ENCODE results near the gene CABLES2. TPM values are rescaled to one million over a fixed set of nuclear protein-coding genes. Genes with fewer than 3 reads are reported as not detected.

The CABLES2 gene
- total RNA-seq, 1 donor from 2014 or later: 9.3 TPM

DNA sequence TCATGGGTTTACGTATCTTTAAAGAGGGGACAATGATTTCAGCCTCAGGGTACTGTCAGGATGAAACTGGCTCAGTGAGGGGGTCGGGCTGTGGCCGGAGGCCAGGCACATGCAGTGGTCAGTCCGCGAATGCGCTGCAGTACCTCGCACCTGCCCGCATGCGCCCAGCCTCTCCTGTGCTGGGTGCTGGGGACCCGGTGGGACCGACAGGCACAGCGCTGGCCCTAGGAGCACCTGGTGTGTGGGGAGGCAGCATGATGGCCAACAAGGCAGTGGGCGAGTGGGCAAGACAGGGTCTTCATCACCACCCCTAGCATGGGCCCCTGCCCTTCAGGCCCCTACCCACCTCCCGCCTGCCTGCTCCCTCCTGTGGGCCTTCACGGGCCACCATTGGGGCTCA is 970 bp upstream of the CABLES2 start:
- peaks cover 8% of the 10 kb centered on the region for H3K27me3 Mint-ChIP-seq (ENCODE audit: unreplicated experiment)
- peaks cover 6% of the 10 kb centered on the region for H3K4me1 Mint-ChIP-seq (ENCODE audit: unreplicated experiment)
- no peak overlapping the region for H3K4me3 Mint-ChIP-seq (ENCODE audit: unreplicated experiment)
- TF ChIP-seq, protein P1, sequence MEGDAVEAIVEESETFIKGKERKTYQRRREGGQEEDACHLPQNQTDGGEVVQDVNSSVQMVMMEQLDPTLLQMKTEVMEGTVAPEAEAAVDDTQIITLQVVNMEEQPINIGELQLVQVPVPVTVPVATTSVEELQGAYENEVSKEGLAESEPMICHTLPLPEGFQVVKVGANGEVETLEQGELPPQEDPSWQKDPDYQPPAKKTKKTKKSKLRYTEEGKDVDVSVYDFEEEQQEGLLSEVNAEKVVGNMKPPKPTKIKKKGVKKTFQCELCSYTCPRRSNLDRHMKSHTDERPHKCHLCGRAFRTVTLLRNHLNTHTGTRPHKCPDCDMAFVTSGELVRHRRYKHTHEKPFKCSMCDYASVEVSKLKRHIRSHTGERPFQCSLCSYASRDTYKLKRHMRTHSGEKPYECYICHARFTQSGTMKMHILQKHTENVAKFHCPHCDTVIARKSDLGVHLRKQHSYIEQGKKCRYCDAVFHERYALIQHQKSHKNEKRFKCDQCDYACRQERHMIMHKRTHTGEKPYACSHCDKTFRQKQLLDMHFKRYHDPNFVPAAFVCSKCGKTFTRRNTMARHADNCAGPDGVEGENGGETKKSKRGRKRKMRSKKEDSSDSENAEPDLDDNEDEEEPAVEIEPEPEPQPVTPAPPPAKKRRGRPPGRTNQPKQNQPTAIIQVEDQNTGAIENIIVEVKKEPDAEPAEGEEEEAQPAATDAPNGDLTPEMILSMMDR (IDR thresholded peaks at IDR 0.05; ENCODE audit: unreplicated experiment): no peak
- H3K9me3 Mint-ChIP-seq (ENCODE audit: unreplicated experiment): no peaks in the 10 kb centered on the region
- DNase-seq (ENCODE audit: low spot score): no peak
- H3K36me3 Mint-ChIP-seq (ENCODE audit: low read depth, unreplicated experiment): no peaks in the 10 kb centered on the region
- no peak overlapping the region for H3K27ac Mint-ChIP-seq (ENCODE audit: unreplicated experiment)

DNA sequence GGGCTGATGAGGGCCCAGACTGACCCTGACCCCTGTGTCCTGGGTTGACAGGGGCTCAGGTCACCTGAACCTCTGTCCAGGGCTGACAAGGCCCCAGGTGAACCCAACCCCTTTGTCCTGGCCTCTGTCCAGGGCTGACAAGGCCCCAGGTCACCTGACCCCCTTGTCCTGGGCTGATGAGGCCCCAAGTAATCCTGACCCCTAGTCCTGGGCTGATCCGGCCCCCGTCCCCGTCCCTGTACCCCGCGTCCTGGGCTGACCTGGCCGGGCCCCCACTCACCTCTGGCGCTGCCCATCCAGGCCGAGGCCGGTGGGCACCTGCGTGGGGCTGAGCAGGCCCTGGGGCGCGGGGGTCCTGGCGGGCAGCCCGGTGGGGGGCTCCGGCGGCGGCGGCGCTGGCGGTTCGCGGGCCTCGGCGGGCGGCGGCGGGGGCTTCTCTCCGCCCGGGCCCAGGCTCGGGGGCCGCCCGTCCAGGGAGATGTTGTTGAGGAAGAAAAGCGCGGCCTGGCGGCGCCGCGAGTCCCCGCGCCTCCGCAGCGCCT is 379 bp downstream of the CABLES2 start:
- Mint-ChIP-seq H3K4me1 (ENCODE audit: unreplicated experiment) (peaks cover 6% of the 10 kb centered on the region), H3K36me3 (ENCODE audit: low read depth, unreplicated experiment) (no peaks in the 10 kb centered on the region), H3K27ac (ENCODE audit: unreplicated experiment) (no peak overlapping the region), H3K9me3 (ENCODE audit: unreplicated experiment) (no peaks in the 10 kb centered on the region), H3K4me3 (ENCODE audit: unreplicated experiment) (peak overlapping the region; percentile 59), H3K27me3 (ENCODE audit: unreplicated experiment) (peaks cover 8% of the 10 kb centered on the region)
- no peak for DNase-seq (ENCODE audit: low spot score)
- TF ChIP-seq, protein P1 (IDR thresholded peaks at IDR 0.05; ENCODE audit: unreplicated experiment): no peak

GRCh38 chr20:62405981-62406513 is 1.0 kb downstream of the CABLES2 start:
- H3K27ac Mint-ChIP-seq (ENCODE audit: unreplicated experiment): no peak overlapping the region
- H3K4me3 Mint-ChIP-seq (ENCODE audit: unreplicated experiment): peak overlapping the region; percentile 69
- H3K9me3 Mint-ChIP-seq (ENCODE audit: unreplicated experiment): no peaks in the 10 kb centered on the region
- no peaks in the 10 kb centered on the region for H3K36me3 Mint-ChIP-seq (ENCODE audit: low read depth, unreplicated experiment)
- peaks cover 6% of the 10 kb centered on the region for H3K4me1 Mint-ChIP-seq (ENCODE audit: unreplicated experiment)
- TF ChIP-seq, protein P1 (IDR thresholded peaks at IDR 0.05; ENCODE audit: unreplicated experiment): no peak
- peaks cover 8% of the 10 kb centered on the region for H3K27me3 Mint-ChIP-seq (ENCODE audit: unreplicated experiment)
- DNase-seq (ENCODE audit: low spot score): no peak

GRCh38 chr20:62405108-62405980 is 1.7 kb downstream of the CABLES2 start:
- Mint-ChIP-seq H3K27ac (ENCODE audit: unreplicated experiment) (peak overlapping the region; percentile 42), H3K4me1 (ENCODE audit: unreplicated experiment) (peaks cover 6% of the 10 kb centered on the region)
- TF ChIP-seq, protein P1 (IDR thresholded peaks at IDR 0.05; ENCODE audit: unreplicated experiment): peak; percentile 12

GRCh38 chr20:62404761-62405107 is 2.4 kb downstream of the CABLES2 start:
- TF ChIP-seq, protein P1 (IDR thresholded peaks at IDR 0.05; ENCODE audit: unreplicated experiment): no peak
- H3K27me3 Mint-ChIP-seq (ENCODE audit: unreplicated experiment): peaks cover 11% of the 10 kb centered on the region
- DNase-seq (ENCODE audit: low spot score): no peak
- no peaks in the 10 kb centered on the region for H3K9me3 Mint-ChIP-seq (ENCODE audit: unreplicated experiment)
- H3K4me3 Mint-ChIP-seq (ENCODE audit: unreplicated experiment): no peak overlapping the region
- H3K36me3 Mint-ChIP-seq (ENCODE audit: low read depth, unreplicated experiment): no peaks in the 10 kb centered on the region
- H3K27ac Mint-ChIP-seq (ENCODE audit: unreplicated experiment): no peak overlapping the region
- peaks cover 6% of the 10 kb centered on the region for H3K4me1 Mint-ChIP-seq (ENCODE audit: unreplicated experiment)

More at GRCh38 chr20:62405108-62405980, 1.7 kb downstream of the CABLES2 start:
- Mint-ChIP-seq H3K36me3 (ENCODE audit: low read depth, unreplicated experiment) (no peaks in the 10 kb centered on the region), H3K4me3 (ENCODE audit: unreplicated experiment) (peak overlapping the region; percentile 69), H3K27me3 (ENCODE audit: unreplicated experiment) (peaks cover 11% of the 10 kb centered on the region), H3K9me3 (ENCODE audit: unreplicated experiment) (no peaks in the 10 kb centered on the region)
- peak; percentile 60 for DNase-seq (ENCODE audit: low spot score)
